HG02588 (cell line): ENCODE data around the gene CPEB4.

ENCODE experiments used
- ATAC-seq: cut with Tn5 transposase; IDR thresholded peaks from one replicate; pipeline ENCODE4 v1.9.1; 2021; ENCODE audit warnings: mild to moderate bottlenecking, moderate library complexity; ENCODE audit not compliant: unreplicated experiment

The CPEB4 gene

DNA sequence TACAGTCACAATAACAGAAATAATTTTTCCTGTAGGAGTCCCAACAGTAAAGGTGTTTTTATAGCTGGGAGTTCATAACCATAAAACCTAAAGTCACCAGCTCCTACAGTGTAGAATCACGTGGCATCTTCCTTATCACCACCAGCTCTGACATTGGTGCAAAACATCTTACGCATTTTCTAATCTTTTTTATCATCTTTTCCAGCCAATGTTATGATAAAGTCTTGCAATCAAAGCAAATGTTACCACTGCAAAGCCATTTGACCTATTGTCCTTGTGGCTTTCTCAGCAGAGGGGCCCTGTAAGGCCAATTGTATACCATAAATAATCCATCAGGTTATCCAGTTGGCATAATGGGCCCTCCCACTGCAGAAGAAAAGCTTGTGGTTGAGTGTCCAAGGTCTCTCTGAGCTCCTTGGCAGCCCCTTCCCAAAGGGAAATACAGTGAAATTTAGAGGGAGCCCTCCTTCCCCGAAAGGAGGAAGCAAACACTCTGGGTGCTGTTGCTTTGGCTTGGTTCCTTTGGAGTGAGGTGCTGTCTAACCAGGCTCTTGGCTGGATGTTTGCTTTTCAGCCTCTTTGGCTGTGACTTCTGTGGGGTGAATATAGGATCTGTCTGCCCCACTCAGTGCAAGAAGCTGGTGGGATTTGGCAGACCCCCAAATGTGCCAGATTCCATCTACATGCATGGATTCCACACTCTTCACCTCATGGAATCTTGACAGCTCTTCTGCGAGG, 29.3 kb upstream of the CPEB4 start:
- ATAC-seq: no peak

DNA sequence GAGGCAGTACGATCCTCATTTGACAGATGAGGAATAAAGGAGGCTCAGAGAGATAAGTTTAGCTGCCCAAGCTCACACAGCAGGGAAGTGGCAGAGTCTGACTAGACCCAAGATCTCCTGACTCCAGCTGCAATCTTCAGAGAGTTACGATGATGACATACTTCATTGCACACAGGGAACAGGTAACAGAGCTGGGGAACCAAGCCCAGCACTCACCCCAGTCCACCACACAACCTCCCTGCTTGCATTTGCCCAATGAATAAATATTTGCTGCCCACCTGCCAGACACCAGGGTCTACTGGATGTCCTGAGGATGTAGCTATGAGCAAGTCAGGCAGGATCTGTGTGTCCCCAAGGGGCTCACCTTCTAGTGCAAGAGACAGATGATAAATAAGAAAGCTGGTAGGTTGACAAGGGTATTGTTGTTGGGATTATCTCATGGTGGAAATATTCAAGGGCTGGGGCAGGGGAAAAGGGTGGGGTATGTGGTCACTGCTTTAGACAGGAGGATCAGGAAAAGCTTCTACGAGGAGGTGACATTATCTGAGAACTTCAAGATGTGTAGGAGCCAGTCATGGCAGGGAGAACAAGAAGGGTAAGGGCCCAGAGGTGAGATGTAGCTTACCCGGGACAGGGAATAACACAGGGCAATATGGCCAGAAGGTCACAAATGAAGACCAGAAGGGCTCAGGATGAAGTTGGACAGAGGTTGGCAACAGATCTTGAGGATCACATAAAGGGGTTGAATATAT, 28.6 kb upstream of the CPEB4 start:
- ATAC-seq: no peak

- ATAC-seq: no peak
These were observed 26.1 kb upstream of the CPEB4 start for GRCh38 chr5:173862047-173862477.

DNA sequence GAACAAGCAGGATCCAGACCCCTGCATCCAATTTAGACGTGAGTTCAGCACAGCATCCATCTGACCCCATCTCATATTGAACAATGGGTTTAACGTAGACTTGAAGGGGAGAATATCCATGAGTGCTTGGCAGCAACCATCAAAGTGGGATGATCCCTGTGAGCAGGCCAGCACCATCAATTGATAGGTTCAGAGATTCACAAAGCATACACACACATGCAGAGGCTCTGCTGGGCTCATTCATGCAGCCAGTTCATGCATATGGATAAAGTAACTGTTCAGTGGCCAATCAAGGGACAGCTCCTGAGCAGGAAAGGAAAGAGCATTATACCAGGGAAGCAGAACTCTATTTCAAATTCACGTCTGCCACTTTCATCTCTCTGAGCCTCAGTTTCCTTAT, 24.8 kb upstream of the CPEB4 start:
- ATAC-seq: no peak

- ATAC-seq: no peak
These were observed 23.8 kb upstream of the CPEB4 start for GRCh38 chr5:173864126-173865050.

DNA sequence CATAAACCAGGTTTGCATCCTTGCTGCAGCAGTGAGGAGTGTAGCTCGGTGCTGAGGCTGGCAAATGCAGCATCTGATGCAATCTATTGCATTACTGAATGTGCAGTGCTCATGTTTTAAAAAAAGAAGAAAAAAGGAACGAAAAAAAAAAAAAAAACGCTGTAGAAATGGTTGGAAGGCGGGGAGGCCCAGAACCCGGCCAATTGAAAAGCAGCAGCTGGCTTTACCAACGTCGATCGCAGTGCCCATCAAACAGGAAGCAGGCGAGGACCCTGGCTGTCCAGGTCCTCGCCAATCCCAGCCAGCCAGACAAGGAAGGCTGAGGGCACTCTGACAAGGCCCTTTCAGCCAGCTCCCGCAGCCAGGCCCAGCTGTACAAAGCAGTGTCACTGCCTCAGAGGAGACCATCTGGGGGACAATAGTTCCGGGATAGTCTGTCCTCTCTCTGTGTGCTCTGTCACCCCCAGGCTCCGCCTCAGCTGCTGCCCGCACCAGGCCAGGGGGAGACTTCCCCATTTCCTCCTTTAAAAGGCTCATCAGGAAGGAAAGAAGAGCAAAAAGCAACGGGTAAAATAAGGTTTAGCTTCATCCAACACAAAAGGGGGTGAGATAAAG, 21.8 kb upstream of the CPEB4 start:
- no peak for ATAC-seq

- no peak for ATAC-seq
These were observed 21.1 kb upstream of the CPEB4 start for GRCh38 chr5:173866858-173867679.

- no peak for ATAC-seq
These were observed 19.9 kb upstream of the CPEB4 start for GRCh38 chr5:173868096-173868880.

DNA sequence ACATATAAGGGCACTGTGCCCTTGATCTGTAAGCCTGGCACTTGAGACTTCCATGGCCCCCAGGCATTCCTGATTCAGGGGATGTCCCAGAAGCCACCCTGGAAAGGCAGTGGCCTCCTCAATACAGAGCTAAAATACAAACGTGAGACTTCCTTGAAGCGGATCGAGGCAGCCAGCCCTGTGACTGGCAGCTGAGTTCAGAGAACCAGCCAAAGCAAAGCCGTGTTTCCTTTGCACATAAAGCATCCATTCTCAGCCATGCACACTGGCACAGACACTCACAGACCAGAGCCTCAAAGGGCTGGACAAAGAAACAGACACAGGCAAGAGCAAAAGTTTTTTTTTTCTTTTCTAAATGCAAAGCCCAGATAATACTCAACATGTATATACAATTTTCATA, 18.8 kb upstream of the CPEB4 start:
- no peak for ATAC-seq

DNA sequence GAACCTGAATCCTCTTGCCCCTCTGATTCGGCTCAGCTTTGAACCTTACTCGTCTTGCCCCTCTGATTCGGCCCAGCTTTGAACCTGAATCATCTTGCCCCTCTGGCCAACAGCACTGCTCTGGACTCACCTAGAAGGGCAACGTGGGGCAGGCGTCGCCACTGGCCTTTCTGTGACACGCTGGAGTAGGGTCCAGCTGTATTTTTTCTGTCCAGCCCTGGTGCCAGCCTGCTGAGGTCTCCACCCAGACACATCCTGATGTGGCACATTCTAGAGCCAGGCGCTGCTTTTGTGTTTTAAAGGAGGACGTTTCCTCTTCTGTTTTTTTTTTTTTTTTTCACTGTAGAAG, 15.2 kb upstream of the CPEB4 start:
- ATAC-seq: no peak

DNA sequence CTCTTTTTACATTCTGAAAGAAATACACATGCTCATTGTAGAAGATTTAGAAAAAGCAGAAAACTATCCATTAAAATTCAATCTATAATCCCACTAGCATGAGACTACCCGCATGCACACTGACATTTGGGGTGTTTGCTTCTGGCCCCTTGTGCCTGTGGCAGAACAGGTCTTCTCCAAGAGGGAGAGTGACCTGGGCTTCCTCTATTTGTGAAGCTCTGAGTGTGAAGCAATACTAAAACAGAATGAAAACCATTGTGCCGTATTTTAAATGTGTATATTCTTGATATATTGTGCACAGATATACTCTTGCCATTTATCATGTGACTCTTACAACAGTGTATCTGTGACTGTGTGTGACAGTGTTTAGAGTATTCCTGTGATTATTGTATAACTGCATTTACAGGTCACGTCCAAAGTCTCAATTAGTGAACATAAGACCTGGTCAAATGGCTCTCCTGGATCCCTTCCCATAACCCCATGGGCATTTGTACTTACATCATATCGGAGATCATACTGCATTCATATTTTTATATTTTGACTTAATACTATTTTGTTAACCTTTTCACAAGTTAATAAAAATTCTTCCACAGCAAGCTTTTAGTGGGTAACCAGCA, 14.7 kb upstream of the CPEB4 start:
- no peak for ATAC-seq

- ATAC-seq: no peak
These were observed 13.0 kb upstream of the CPEB4 start for GRCh38 chr5:173875189-173875588.

DNA sequence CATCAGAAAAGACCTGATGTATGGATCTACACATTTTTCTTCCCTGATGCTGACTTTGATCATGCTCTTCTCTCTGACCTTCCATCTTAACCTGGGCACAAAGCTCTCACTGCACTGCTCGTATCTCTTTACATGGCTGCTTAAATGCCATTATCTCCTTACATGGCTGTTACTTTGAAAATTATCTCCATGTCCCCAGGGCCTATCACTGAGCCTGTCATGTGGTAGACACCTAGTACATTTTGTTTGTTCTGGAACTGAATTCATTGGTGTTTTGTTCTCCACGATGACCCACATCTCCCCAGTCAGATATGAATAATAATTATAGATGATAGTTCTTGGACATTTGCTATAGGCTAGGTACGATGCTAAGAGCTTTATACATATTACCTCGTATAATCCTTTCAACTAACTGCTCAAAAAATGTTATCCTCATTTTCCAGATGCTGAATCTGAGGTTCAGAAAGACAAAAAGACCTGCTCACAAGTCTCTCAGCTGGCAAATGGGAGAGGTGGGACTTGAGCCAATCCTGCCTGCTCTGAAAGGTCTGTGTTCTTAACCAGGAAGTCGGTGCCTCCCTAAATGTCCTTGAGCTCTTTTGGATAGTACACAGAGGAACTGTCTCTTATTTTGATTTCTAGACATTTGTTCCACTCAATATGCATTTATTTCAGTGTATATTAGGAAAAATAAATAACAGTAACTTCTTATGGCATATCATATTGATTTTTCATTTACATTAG, 9.8 kb upstream of the CPEB4 start:
- no peak for ATAC-seq

- no peak for ATAC-seq
These were observed 7.7 kb upstream of the CPEB4 start for GRCh38 chr5:173880306-173880985.

DNA sequence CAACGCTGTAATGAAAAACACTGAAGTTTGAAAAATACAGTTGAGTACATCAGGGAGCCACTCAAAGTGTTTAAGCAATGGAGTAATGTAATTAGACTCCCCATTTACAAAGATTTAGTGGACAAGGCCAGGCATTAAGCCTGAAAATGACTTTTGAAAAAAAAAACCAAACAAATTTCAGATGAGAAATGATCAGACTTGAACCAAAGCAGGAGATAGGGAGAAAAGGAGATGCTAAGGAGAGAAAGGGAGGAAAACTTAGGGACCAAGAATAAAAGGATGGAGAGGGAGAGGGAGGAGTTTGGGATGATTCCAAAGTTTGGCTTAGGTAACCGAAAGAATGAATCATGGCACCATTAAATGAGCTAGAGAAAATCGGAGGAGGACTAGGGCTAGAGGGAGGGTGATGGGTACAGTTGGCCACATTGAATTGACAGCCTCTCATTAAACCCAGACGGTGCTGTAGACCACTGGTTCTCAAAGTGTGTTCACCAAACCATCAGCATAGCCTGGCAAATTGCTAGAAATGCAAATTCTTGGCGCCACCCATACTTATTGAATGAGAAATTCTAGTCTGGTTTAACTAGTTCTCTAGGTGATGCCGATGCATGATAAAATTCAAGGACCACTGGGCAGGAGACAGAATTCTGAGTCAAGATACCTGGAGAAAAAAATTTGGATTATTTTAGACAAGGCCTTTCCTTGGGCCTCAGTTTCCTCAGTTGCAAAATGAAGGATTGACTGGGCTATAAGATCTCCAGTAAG, 6.2 kb upstream of the CPEB4 start:
- ATAC-seq: no peak

GRCh38 chr5:173882632-173883031, 5.5 kb upstream of the CPEB4 start:
- ATAC-seq: no peak

- no peak for ATAC-seq
These were observed 4.7 kb upstream of the CPEB4 start for GRCh38 chr5:173883347-173883924.
